Activated T-cell treated with anti-CD3 and anti-CD28 coated beads for 4 hours (primary cell): Measurements from ENCODE around the gene RAB3IL1.

Experiments
- DNase-seq: peaks from one replicate; pipeline ENCODE4 v3.0.0-alpha.2; 2020

The RAB3IL1 gene

GRCh38 chr11:61862714-61863547 is 54.4 kb downstream of the RAB3IL1 start:
- no peak for DNase-seq

- no peak for DNase-seq
Observed at GRCh38 chr11:61861634-61862033, 55.7 kb downstream of the RAB3IL1 start.

DNA sequence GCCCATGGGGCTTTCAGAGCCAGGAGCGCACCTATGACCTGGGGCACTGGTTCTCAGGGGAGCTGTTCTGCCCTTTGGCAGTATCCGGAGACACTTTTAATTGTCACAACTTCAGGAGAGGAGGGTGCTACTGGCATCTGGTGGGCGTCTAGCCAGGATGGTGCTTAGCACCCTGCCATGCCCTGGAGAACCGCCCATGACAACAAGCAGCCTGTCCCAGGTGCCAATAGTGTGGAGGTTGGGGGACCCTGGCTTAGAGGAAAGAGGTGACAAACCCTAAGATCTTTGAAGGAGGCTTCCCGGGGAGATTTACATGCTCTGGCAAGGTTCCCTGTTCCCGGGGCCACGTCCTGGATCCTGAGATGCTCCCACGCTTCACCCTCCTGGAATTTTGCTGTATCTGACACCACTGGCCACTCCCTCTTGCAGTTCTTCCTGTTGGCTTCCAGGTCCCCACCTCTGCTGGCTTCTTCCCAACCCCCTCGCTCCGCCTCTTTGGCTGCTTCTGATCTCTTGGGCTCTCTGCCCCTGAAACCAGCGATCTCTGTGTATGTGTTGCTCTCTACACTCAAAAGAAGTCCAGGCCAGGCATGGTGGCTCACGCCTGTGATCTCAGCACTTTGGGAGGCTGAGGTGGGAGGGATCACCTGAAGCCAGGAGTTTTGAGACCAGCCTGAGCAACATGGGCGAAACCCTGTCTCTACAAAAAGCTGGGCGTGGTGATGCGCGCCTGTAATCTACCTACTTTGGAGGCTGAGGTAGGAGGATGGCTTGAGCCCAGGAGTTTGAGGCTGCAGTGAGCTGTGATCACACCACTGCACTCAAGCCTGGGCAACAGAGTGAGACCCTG is 57.1 kb downstream of the RAB3IL1 start:
- DNase-seq, result no peak

DNA sequence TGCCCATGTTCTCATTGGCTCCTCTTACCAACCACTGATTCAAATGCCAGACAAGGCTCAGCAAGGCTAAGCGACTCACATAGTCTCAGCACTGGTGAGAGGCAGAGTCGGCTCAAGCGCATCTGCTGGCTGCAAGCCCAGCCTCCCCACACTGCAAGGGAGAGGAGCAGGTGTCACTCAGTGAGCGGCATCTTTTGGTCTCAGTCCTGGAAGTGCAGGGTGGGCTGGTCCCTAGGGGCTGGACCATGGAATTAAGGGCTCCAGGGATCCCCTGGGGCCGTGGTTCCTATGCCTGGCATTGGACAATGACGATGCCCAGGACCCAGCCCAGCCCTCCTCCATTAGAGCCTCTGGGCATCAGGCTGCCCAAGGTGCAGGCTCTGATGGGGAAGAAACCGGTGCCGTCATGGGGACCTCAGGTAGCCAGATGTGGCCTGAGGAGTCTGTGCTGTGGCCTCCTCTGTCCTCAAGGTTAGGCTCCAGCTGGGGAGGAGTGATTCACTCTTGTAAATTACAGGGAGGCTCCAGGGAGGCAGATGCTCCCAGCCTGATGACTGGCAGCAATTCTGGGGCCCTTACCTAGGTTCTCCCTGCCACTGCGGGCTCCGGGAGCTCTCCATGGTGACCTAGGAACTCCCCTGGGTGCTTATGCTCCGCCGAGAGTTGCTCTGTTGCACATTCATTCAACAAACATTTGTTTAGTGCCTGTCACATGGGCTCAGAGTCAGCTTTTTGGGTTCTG is 61.3 kb downstream of the RAB3IL1 start:
- DNase-seq, result no peak

GRCh38 chr11:61854966-61855714 is 62.2 kb downstream of the RAB3IL1 start:
- DNase-seq, result no peak

GRCh38 chr11:61854206-61854895 is 63.0 kb downstream of the RAB3IL1 start:
- DNase-seq, result no peak

- DNase-seq, result no peak
Observed at GRCh38 chr11:61853698-61854169, 63.6 kb downstream of the RAB3IL1 start.

GRCh38 chr11:61851900-61852295 is 65.5 kb downstream of the RAB3IL1 start:
- DNase-seq, result no peak

GRCh38 chr11:61851113-61851899 is 66.1 kb downstream of the RAB3IL1 start:
- DNase-seq, result no peak

DNA sequence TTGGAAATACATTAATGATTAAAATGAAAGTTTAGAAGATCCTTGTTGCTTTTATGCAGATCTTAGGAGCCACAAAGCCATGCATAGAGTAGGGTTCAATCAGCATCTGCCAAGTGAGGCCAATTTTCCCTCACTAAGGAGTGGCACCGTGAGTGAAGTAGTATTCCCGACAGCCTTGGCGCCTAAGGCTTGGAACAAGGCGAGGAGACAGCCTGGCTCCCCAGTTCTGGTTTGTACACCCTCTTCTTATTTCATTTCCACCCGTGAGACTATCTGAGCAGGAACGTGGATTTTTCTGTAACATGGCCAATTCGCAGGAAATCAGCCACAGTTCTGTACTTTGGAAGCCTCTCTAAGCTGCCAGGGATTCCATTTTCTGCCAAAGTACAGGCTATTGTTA is 66.7 kb downstream of the RAB3IL1 start:
- no peak for DNase-seq

- no peak for DNase-seq
Observed at GRCh38 chr11:61848631-61849030, 68.7 kb downstream of the RAB3IL1 start.

DNA sequence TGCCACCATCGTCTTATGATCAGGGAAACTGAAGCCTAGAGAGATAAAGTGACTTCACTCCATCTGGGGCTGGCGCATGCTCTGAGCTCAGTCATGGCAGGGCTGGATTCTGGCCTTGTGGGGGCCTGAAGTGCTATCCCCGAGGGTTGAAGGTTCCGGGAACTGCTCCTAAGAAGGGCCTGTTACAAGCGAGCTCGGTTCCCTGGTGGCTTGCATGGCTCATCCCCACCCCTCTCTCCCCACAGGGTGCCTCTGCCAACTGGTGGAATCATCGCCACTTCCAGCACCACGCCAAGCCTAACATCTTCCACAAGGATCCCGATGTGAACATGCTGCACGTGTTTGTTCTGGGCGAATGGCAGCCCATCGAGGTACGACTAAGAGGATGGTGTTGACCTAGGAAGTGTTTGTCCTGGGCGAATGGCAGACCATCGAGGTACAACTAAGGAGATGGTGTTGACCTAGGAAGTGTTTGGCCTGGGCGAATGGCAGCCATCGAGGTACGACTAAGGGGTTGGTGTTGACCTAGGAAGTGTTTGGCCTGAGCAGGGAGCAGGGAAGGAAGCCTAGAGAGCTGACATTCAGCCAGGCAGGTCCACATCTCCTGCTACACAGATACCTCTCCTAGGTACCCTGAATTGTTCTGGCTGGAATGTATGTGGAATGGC is 69.3 kb downstream of the RAB3IL1 start:
- DNase-seq, result no peak
